OCI-LY1 (cell line): Measurements from ENCODE around the gene EHD2.

Experiments
- H2AFZ ChIP-seq: fragments of 200-600 bp; sonication (generic), shearing (Covaris generic); 2 replicates; pipeline ENCODE4 v1.6.0; 2014; ENCODE audit warnings: antibody characterized with exemption, mild to moderate bottlenecking, low read length
- H3F3A ChIP-seq: fragments of 200-600 bp; sonication (generic), shearing (Covaris generic); 2 replicates; pipeline ENCODE4 v1.6.0; 2014; ENCODE audit warnings: mild to moderate bottlenecking, antibody characterized with exemption, low read length, moderate library complexity; ENCODE audit not compliant: insufficient read depth
- H3K27ac ChIP-seq: fragments of 200-600 bp; sonication (generic); 2 replicates; pipeline ENCODE4 v1.5.1; 2014; ENCODE audit warnings: low read length, mixed run types, mild to moderate bottlenecking, low read depth; ENCODE audit not compliant: poor library complexity, severe bottlenecking
- H3K27me3 ChIP-seq: fragments of 200-600 bp; sonication (generic); 2 replicates; pipeline ENCODE4 v1.6.0; 2014; ENCODE audit warnings: antibody characterized with exemption, mild to moderate bottlenecking, low read length, moderate library complexity; ENCODE audit not compliant: insufficient read depth
- H3K36me3 ChIP-seq: fragments of 200-600 bp; sonication (generic); 2 replicates; pipeline ENCODE4 v1.6.1; 2014; ENCODE audit warnings: mild to moderate bottlenecking, antibody characterized with exemption, low read length, moderate library complexity, mixed read lengths; ENCODE audit not compliant: insufficient read depth
- H3K4me1 ChIP-seq: fragments of 200-600 bp; sonication (generic); 2 replicates; pipeline ENCODE4 v1.5.1; 2014; ENCODE audit warnings: mild to moderate bottlenecking, low read length, moderate library complexity; ENCODE audit not compliant: insufficient read depth, severe bottlenecking
- H3K4me2 ChIP-seq: fragments of 200-600 bp; sonication (generic), shearing (Covaris generic); 2 replicates; pipeline ENCODE4 v1.6.1; 2014; ENCODE audit warnings: low read length
- H3K4me3 ChIP-seq: fragments of 200-600 bp; sonication (generic); 2 replicates; pipeline ENCODE4 v1.5.1; 2014; ENCODE audit warnings: low read length, low read depth, mild to moderate bottlenecking, mixed read lengths; ENCODE audit not compliant: poor library complexity, severe bottlenecking
- H3K79me2 ChIP-seq: fragments of 200-600 bp; shearing (Covaris generic); 2 replicates; pipeline ENCODE4 v1.6.1; 2016; ENCODE audit warnings: mixed run types, low read length, mixed read lengths; ENCODE audit not compliant: insufficient read depth
- H3K9ac ChIP-seq: fragments of 200-600 bp; sonication (generic), shearing (Covaris generic); 2 replicates; pipeline ENCODE4 v1.6.1; 2014; ENCODE audit warnings: mild to moderate bottlenecking, low read length, mixed read lengths
- H3K9me2 ChIP-seq: fragments of 200-600 bp; sonication (generic), shearing (Covaris generic); 2 replicates; pipeline ENCODE4 v1.6.1; 2014; ENCODE audit warnings: low read depth, mild to moderate bottlenecking, low read length, mixed read lengths
- H3K9me3 ChIP-seq: fragments of 200-600 bp; shearing (Covaris generic); 2 replicates; pipeline ENCODE4 v1.6.1; 2014; ENCODE audit warnings: low read length, mixed read lengths
- H4K20me1 ChIP-seq: fragments of 200-600 bp; sonication (generic), shearing (Covaris generic); 2 replicates; pipeline ENCODE4 v1.6.0; 2016; ENCODE audit warnings: mild to moderate bottlenecking, low read length; ENCODE audit not compliant: insufficient read depth
- CTCF ChIP-seq: fragments of 200-600 bp; sonication (generic), shearing (Covaris generic); IDR thresholded peaks from 2 replicates; pipeline ENCODE4 v1.5.1; 2017; ENCODE audit warnings: mild to moderate bottlenecking, antibody characterized with exemption, low read length, moderate library complexity, mixed read lengths
- EZH2 ChIP-seq: fragments of 200-600 bp; sonication (generic), shearing (Covaris generic); IDR thresholded peaks from 2 replicates; pipeline ENCODE4 v1.8.0; 2017; ENCODE audit warnings: borderline replicate concordance, mixed run types, mild to moderate bottlenecking, antibody characterized with exemption, low read length, moderate library complexity, mixed read lengths

The EHD2 gene

GRCh38 chr19:47719047-47719859, 6.0 kb downstream of the EHD2 start:
- H3K4me1 ChIP-seq = no peaks in the 10 kb centered on the region
- TF ChIP-seq CTCF = no peak
- no peaks in the 10 kb centered on the region for H3K9me3 ChIP-seq
- H3K9me2 ChIP-seq = no peaks in the 10 kb centered on the region
- H3K4me3 ChIP-seq = no peak overlapping the region
- no peaks in the 10 kb centered on the region for H3F3A ChIP-seq
- H3K27me3 ChIP-seq = peaks cover 9% of the 10 kb centered on the region; the same call in 1 of the 2 replicates
- H3K9ac ChIP-seq = no peak overlapping the region
- no peak overlapping the region for H3K4me2 ChIP-seq
- H3K36me3 ChIP-seq = no peaks in the 10 kb centered on the region; the same call in 1 of the 2 replicates
- no peak overlapping the region for H3K27ac ChIP-seq
- H2AFZ ChIP-seq = no peak overlapping the region
- H3K79me2 ChIP-seq = no peaks in the 10 kb centered on the region
- no peaks in the 10 kb centered on the region for H4K20me1 ChIP-seq

GRCh38 chr19:47720669-47721422, 7.6 kb downstream of the EHD2 start:
- Histone ChIP-seq H3K79me2 (no peaks in the 10 kb centered on the region), H3K9me2 (no peaks in the 10 kb centered on the region), H3K4me1 (no peaks in the 10 kb centered on the region), H3K27ac (no peak overlapping the region), H2AFZ (no peak overlapping the region), H3K36me3 (no peaks in the 10 kb centered on the region), H3K9me3 (no peaks in the 10 kb centered on the region), H3F3A (no peaks in the 10 kb centered on the region), H3K4me2 (no peak overlapping the region), H3K27me3 (no peaks in the 10 kb centered on the region), H3K4me3 (no peak overlapping the region), H4K20me1 (no peaks in the 10 kb centered on the region), H3K9ac (no peak overlapping the region)
- TF ChIP-seq CTCF (no peak), EZH2 (no peak)

- H2AFZ ChIP-seq = no peak overlapping the region
- H3K79me2 ChIP-seq = no peaks in the 10 kb centered on the region
- no peaks in the 10 kb centered on the region for H3F3A ChIP-seq
- no peak overlapping the region for H3K27ac ChIP-seq
- H3K36me3 ChIP-seq = no peaks in the 10 kb centered on the region
- TF ChIP-seq CTCF (no peak), EZH2 (no peak)
- H3K27me3 ChIP-seq = no peaks in the 10 kb centered on the region
- no peaks in the 10 kb centered on the region for H3K9me3 ChIP-seq
- no peak overlapping the region for H3K9ac ChIP-seq
- H3K4me3 ChIP-seq = no peak overlapping the region
- no peaks in the 10 kb centered on the region for H3K9me2 ChIP-seq
- H3K4me1 ChIP-seq = no peaks in the 10 kb centered on the region
- H3K4me2 ChIP-seq = no peak overlapping the region
- H4K20me1 ChIP-seq = no peaks in the 10 kb centered on the region
These were observed 10.3 kb downstream of the EHD2 start for GRCh38 chr19:47723581-47723940.
